H7 (cell line): ENCODE results near the gene GPR39. TPM values are rescaled to one million over a fixed set of nuclear protein-coding genes. Genes with fewer than 3 reads are reported as not detected.

Experiments
- DNase-seq: peaks from one replicate; pipeline ENCODE4 v3.0.0; 2012
- H3K27me3 ChIP-seq: 2 replicates; pipeline ENCODE4 v1.6.0; 2011; ENCODE audit warnings: mild to moderate bottlenecking, low read length; ENCODE audit not compliant: control insufficient read depth, insufficient read depth
- H3K36me3 ChIP-seq: replicated peaks from 2 replicates; pipeline ENCODE4 v1.5.1; 2011; ENCODE audit warnings: low read length; ENCODE audit not compliant: control insufficient read depth, insufficient read depth
- H3K4me3 ChIP-seq: 2 replicates; pipeline ENCODE4 v1.5.1; 2011; ENCODE audit warnings: low read depth, mild to moderate bottlenecking, control low read depth, low read length, moderate library complexity; ENCODE audit not compliant: insufficient read depth
- total RNA-seq: library from RNA; depleted of rRNA; stranded (reverse); fragments of >200 nt; shearing (Covaris generic); gene quantifications from 2 replicates; pipeline ENCODE4 v1.2.3, GENCODE V29; 2014

GPR39 gene
- total RNA-seq, 1 experiment from 2014 or later, result 6.2 TPM

GRCh38 chr2:132443106-132443505 lies 26.5 kb downstream of the GPR39 start:
- no peak for DNase-seq
- Histone ChIP-seq H3K4me3 (no peak overlapping the region), H3K27me3 (no peaks in the 10 kb centered on the region), H3K36me3 (no peaks in the 10 kb centered on the region)

- Histone ChIP-seq H3K4me3 (no peak overlapping the region), H3K27me3 (no peaks in the 10 kb centered on the region), H3K36me3 (no peaks in the 10 kb centered on the region)
- no peak for DNase-seq
Observed at GRCh38 chr2:132446444-132446843, 29.8 kb downstream of the GPR39 start.

GRCh38 chr2:132448331-132448730 lies 31.7 kb downstream of the GPR39 start:
- no peak for DNase-seq

DNA sequence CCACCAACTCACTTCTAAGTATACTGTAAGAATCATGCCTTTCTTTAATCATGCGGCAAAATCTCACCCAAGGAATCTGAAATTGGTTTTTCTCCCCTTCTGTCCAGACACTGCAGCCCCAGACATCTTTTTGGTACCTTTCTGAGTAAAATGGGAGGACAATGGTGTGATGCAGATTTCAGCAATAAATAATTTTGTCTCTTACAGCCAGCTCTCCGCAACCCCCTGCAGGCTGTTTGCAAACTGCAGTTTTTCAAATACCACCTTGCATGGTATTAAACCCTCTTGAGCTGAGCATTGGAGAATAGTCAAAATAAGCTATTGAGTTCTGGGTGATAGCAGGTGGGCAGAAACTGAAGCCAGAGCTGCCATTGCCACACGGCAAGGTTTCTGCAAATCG lies 32.2 kb downstream of the GPR39 start:
- DNase-seq, result peak; percentile 37
- H3K4me3 ChIP-seq, result no peak overlapping the region
- no peaks in the 10 kb centered on the region for H3K36me3 ChIP-seq

More at GRCh38 chr2:132448331-132448730, 31.7 kb downstream of the GPR39 start:
- Histone ChIP-seq H3K27me3 (no peaks in the 10 kb centered on the region), H3K4me3 (no peak overlapping the region), H3K36me3 (no peaks in the 10 kb centered on the region)

DNA sequence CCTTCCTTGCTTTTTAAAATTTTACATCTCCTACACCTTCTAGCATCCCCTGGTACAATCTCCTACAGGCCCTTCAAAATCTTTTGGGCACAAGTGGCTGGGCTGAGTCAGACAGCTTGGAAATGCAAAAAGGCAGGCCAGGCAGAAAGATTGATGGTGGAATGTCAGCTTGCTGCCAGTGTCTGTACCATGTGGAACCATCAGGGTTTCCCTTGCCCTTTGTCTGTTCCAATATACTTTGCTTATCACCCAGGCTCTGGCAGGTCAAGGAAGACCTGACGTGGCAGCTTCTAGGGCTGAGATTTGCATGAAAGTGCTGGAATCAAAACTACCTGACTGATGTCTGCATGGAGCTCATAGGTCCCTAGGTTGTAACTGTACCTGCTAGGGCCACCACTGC lies 33.3 kb downstream of the GPR39 start:
- no peaks in the 10 kb centered on the region for H3K27me3 ChIP-seq
- H3K4me3 ChIP-seq, result no peak overlapping the region
- no peak for DNase-seq
- no peaks in the 10 kb centered on the region for H3K36me3 ChIP-seq

More for the DNA sequence above, 32.2 kb downstream of the GPR39 start:
- no peaks in the 10 kb centered on the region for H3K27me3 ChIP-seq

DNA sequence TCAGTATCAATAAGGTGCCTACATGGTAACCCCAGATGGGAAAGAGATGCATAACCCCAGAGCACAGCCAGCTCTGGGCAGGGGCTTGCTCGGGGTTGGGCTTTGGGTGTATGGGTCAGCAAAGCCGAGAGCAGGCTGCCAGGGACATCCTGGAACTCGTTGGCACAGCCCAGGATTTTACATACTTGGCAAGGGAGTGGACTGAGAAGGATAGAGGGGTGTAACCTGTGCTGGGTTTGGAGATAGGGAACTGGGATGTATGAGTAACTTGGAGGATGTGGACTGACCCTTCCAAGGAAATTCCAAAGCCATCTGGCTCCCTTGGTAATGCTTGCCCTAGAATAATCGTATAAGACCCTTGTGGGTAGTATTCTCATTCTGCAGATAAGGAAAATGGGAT lies 44.2 kb downstream of the GPR39 start:
- Histone ChIP-seq H3K27me3 (no peaks in the 10 kb centered on the region), H3K4me3 (no peak overlapping the region), H3K36me3 (no peaks in the 10 kb centered on the region)
- no peak for DNase-seq

GRCh38 chr2:132462236-132462635 lies 45.6 kb downstream of the GPR39 start:
- Histone ChIP-seq H3K4me3 (no peak overlapping the region), H3K36me3 (no peaks in the 10 kb centered on the region), H3K27me3 (no peaks in the 10 kb centered on the region)
- no peak for DNase-seq

GRCh38 chr2:132463719-132464118 lies 47.1 kb downstream of the GPR39 start:
- Histone ChIP-seq H3K4me3 (no peak overlapping the region), H3K36me3 (no peaks in the 10 kb centered on the region), H3K27me3 (no peaks in the 10 kb centered on the region)
- DNase-seq, result no peak

DNA sequence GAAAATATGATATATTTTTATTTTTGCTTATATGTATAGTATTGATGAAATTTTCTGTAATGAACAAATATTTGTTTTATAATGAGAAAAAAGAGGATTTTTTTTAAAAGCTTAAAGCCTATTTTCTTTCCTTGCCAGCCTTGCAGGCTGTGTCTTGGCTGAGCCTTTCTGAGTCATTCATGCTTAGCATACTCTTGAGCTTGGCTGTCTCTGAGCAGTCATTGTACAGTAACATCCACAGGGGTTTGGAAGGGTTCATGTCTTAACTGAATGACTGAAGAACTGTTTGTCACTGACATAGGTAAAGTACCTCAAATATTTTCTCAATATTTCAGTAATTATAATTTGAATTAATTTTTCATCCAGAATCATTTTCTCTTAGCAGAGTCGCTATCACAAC lies 49.3 kb downstream of the GPR39 start:
- no peak for DNase-seq
- Histone ChIP-seq H3K36me3 (no peaks in the 10 kb centered on the region), H3K27me3 (no peaks in the 10 kb centered on the region), H3K4me3 (no peak overlapping the region)

GRCh38 chr2:132466428-132467028 lies 49.9 kb downstream of the GPR39 start:
- H3K4me3 ChIP-seq, result no peak overlapping the region
- H3K27me3 ChIP-seq, result no peaks in the 10 kb centered on the region
- H3K36me3 ChIP-seq, result no peaks in the 10 kb centered on the region
- no peak for DNase-seq

DNA sequence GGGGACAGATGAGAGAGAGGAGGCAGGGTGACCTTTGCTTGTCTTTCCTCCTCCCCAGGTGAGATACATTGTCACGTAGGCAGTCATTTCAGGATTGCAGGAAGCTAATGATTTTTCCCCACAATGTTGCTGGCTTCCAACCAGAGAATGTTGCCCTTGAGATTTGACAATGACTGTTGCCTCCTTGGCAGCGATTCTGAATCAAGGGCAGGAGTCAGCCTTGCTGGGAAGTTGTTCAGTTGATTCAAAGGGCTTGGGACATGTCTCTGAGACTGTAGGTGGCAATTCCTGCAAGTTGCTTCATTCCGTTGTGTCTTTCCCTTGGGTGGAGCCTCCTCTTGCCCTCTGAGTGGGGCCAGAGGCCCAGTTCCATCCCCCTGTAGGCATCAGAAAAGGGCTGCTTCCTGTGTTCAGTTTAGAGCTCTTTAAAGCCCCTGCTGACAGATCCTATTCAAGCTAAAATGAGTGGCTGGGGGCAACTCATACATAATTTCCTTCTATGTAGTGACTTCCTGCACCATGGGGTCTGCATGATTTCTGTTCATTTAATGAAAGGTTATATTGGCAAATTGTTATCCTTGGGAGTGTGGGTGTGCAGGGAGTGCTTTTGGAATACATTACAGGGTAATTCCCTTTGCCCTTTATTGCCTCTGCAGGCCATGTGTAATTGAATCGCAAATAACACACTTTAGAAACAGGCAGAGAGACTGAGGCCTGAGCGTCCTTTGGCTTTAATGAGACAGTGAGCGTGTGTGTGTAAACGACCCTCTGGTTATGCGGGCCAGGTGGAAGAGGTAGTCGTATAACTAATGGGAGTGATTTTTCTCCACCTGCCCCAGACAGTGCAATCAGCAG lies 52.4 kb downstream of the GPR39 start:
- no peaks in the 10 kb centered on the region for H3K36me3 ChIP-seq
- no peak overlapping the region for H3K4me3 ChIP-seq
- H3K27me3 ChIP-seq, result no peaks in the 10 kb centered on the region
- DNase-seq, result no peak

DNA sequence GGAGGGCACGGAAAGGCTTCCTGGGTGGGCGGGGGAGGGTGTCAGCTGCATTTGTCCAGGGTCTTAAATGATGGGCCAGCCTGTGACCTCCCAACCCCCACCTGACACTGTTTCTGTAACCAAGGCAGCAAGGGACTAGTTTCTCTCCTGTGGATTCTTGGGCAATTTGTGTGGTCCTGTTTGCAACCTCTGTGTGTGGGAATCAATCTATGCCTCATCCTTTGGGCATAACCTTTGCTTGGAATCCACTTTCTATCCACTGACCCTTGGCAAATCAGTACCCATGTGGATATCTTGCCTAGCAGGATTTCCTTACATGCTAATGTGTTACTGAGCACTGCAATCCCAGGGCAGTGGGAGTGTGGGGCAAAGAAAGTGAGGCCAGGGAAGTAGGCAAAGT lies 54.1 kb downstream of the GPR39 start:
- Histone ChIP-seq H3K36me3 (no peaks in the 10 kb centered on the region), H3K4me3 (no peak overlapping the region), H3K27me3 (no peaks in the 10 kb centered on the region)
- no peak for DNase-seq

DNA sequence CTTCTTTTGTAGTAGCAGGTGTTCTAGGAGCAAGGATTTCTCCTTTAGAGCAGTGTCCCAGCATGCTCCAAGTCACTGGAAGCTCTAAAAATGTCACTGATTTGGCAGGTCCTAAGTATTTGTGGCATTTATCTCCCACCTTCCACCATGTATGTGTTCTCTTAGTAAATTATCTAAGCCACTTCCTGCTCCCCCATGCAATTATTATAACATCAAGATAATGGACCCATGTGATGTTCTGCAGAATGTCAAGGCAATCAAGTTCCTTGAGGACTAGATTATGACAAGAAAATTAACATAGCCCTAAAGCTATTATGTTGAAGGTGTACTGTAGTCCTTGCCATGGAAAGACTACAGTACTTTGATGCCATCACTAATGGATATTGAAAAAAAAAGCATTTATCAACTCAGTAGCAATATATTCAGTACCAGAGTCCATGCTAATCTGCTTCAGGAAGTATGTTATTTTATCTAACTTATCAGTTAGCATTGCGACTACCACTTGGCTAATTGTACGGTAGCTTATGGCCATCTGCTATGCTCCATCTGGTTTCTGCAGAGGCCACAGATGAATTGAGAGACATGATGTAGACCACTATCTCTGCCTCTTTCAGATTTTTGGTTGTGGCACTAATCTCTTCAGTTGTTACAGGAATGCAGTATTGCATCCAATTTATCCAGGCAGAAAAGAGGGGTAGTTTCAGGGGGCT lies 56.7 kb downstream of the GPR39 start:
- no peaks in the 10 kb centered on the region for H3K36me3 ChIP-seq
- H3K4me3 ChIP-seq, result no peak overlapping the region
- H3K27me3 ChIP-seq, result no peaks in the 10 kb centered on the region
- DNase-seq, result no peak

DNA sequence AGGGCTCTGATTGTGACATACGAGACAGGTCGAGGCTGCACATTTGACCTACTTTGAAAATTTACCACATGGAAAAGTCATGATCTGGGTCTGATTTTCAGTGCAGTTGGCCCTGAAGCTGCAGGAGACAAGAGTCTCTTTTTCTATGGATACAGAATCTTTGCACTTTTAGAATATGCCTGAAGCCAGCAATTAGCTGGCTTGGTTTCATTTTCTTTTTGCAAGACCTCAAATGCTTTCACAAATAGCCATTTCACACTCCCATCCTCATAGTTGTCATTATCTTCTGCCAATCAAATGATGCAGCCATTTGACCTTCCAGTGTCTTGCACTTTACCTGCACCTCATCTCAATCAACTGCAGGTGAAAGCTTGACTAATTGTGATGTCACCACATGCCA lies 59.0 kb downstream of the GPR39 start:
- Histone ChIP-seq H3K36me3 (no peaks in the 10 kb centered on the region), H3K27me3 (no peaks in the 10 kb centered on the region), H3K4me3 (no peak overlapping the region)
- DNase-seq, result no peak

- no peak for DNase-seq
- no peaks in the 10 kb centered on the region for H3K27me3 ChIP-seq
- no peaks in the 10 kb centered on the region for H3K36me3 ChIP-seq
- H3K4me3 ChIP-seq, result no peak overlapping the region
Observed at GRCh38 chr2:132477436-132477835, 60.8 kb downstream of the GPR39 start.
